K562 treated with DMSO at 1 percent for 12 hours (cell line): ENCODE data around the gene SFXN5. TPM values are rescaled to one million over a fixed set of nuclear protein-coding genes. Genes with fewer than 3 reads are reported as not detected.

ENCODE experiments used
- total RNA-seq: library from RNA; unstranded; fragments of 300-600 nt; gene quantifications from 2 replicates; pipeline ENCODE4 v1.2.3, GENCODE V29; 2022; ENCODE audit not compliant: insufficient read depth

Gene SFXN5
- 14.9 and 23.7 TPM in 2 replicates for total RNA-seq

GRCh38 chr2:73071360-73072128, at the start of gene SFXN5:
SFXN5 (minus strand) TSS chr2:73071712; CDS start chr2:73071705, 7 bp downstream.

GRCh38 chr2:73112913-73113854, 41.7 kb upstream of the SFXN5 start, which contains the start of gene RAB11FIP5:
RAB11FIP5 (minus strand) TSS chr2:73112948; CDS start chr2:73112777, 171 bp downstream.

GRCh38 chr2:72917138-72917876, 154.2 kb downstream of the SFXN5 start, which contains the start of gene EMX1:
EMX1 (plus strand) TSS chr2:72917519; CDS start chr2:72917853, 334 bp downstream.

Other genes with a start within 250 kb of the SFXN5 start
- 0.81 and 2.9 TPM in 2 replicates for gene EXOC6B, start 245.7 kb downstream of the SFXN5 start, total RNA-seq
- gene SPR, start 184.3 kb downstream of the SFXN5 start, total RNA-seq = 41.5 and 43.5 TPM in 2 replicates
- not detected in 2 replicates for gene EMX1, start 154.2 kb downstream of the SFXN5 start, total RNA-seq
- 4.8 and 9.1 TPM in 2 replicates for gene RAB11FIP5, start 41.2 kb upstream of the SFXN5 start, total RNA-seq
- gene NOTO, start 130.9 kb upstream of the SFXN5 start, total RNA-seq = not detected in 2 replicates
- 11.6 and 15.1 TPM in 2 replicates for gene SMYD5, start 142.5 kb upstream of the SFXN5 start, total RNA-seq
- gene PRADC1, start 161.5 kb upstream of the SFXN5 start, total RNA-seq = 50.3 and 70.3 TPM in 2 replicates
- 379 and 386 TPM in 2 replicates for gene CCT7, start 162.6 kb upstream of the SFXN5 start, total RNA-seq
- gene FBXO41, start 212.8 kb upstream of the SFXN5 start, total RNA-seq = 0.64 and 1.3 TPM in 2 replicates
- gene EGR4, start 221.8 kb upstream of the SFXN5 start, total RNA-seq = not detected in 2 replicates